ENCODE results near the gene SNAPC2.
A peak's percentile ranks its signal among the peaks of the same experiment; 100 is the strongest.
"Not testable (repeated sequence)": the region's sequence is repeated elsewhere in the genome, so short reads cannot be mapped to it uniquely, and the experiment has no call there.

The SNAPC2 gene

DNA sequence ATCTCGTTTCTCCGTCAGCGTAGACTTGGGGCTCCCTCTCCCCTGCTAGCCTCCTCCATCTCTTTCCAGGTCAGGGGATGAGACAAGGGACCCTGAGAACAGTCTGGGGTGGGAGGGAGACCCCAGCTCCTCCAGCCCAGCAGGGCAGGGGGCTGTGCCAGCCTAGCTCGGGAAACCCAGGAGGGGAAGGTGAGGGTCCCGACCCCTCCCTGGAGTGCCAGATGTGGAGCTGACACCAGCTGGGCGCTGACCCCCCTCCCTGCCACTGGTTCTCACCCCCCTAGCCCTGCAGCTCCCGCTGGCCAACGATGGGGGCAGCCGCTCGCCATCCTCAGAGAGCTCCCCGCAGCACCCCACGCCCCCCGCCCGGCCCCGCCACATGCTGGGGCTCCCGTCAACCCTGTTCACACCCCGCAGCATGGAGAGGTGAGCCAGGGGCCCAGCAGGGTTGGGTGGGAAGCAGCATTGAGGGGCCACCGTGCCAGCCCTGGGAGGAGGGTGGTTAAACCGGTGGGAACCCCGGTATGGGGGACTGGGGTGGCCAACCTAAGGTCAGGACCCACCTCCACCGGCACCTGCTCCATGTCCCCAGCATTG is 10.6 kb upstream of the SNAPC2 start:
- no peak for DNase-seq (ENCODE audit: low spot score)

- no peak for DNase-seq (ENCODE audit: low spot score)
Observed at GRCh38 chr19:7910321-7911161, 9.6 kb upstream of the SNAPC2 start.

DNA sequence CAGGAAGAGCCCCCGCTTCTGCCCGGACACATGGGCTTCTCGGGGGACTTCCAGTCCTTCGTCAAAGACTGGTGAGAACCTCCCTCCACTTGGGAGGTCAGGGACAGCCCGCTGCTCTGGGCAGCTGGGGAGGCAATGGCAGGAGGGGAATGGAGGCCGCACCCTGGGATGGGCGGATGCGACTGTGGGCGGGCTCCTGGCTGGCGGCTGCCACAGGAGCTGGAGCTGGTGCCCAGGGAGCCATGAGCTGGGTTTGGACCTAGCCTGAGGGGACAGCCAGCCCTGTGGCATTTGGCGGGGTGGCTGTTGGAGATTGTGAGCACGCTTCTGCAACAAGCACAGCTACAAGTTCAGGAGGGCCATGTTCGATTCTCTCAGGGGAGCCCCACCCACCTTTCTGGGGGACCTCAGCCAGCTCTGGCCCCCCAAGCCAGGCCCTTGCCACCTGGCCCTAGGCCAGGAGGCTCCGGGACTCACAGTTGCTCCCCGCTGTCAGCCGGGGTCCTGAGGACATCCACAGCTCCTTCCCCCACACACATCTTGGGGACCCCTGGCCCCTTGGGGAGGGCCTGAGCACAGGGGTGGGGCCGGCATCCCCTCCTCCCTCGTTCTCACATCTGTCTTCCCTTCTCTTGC is 8.5 kb upstream of the SNAPC2 start:
- no peak for DNase-seq (ENCODE audit: low spot score)

DNA sequence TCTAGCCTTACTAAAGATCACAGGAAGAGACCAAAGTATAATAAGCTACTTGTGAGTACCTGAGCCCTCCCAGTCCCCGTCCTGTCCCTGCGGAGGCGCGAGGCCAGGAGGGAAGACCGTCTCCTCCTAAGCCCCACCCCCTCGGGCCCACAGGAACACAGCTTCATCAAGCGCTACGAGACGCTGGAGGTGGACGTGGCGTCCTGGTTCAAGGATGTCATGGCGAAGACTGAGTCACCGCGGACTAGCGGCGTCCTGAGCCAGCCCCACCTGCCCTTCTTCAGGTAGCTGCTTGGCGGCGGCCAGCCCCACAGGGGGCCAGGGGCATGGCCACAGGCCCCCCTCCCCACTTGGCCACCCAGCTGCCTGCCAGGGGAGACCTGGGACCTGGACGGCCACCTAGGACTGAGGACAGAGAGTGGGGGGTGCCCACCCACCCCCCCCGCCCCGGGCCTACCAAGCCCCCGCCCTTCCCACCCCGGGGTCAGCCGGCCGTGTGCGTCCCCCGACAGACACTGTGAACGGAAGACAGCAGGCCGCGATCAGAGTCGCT is 7.9 kb upstream of the SNAPC2 start:
- no peak for DNase-seq (ENCODE audit: low spot score)

- no peak for DNase-seq (ENCODE audit: low spot score)
Observed at GRCh38 chr19:7912697-7913564, 7.2 kb upstream of the SNAPC2 start.

DNA sequence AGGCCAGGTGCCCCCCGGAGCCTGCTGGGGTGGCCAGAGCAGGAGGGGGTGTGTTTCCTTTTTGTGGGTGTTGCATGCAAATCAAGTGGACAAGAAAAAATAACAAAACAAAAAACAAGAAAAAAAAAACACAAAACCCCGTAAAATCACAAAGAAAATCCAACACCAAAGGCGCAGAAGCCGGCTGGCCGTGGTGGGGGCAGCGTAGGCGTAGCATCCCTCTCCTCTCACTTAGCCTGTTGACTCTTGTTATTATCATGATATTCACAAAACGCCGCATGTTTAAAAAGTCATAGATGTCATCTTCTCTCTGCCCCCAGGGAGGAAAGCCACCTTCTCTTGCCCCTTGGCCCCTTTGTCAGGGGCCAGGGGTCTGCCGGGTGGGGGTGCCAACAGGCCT is 6.5 kb upstream of the SNAPC2 start:
- no peak for DNase-seq (ENCODE audit: low spot score)

- DNase-seq (ENCODE audit: low spot score): no peak
Observed at GRCh38 chr19:7914099-7914498, 6.0 kb upstream of the SNAPC2 start.

DNA sequence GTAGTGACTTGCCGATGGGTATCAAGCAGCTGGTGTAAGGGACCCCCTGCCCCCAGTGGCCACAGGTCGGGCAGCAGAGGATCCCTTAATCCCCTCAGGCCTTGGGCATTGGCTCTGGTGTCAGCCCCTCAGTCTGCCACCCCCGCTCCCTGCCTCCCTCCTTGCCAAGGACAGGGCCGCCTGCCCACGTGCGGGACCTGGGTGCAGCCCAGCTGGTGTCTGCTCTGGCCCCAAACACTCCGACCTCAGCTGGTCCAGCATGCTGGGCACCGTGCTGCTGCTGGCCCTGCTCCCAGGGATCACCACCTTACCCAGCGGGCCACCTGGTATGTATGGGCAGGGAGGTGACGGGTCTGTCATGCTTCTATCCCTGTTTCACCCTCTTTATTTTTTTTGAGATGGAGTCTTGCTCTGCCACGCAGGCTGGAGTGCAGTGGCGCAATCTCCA is 5.5 kb upstream of the SNAPC2 start, which contains the start of gene TGFBR3L:
TGFBR3L (plus strand) TSS at position 233 of the 448 bp plus-strand sequence.
- DNase-seq (ENCODE audit: low spot score): no peak

GRCh38 chr19:7915250-7916102 is 4.7 kb upstream of the SNAPC2 start:
- no peak for DNase-seq (ENCODE audit: low spot score)

DNA sequence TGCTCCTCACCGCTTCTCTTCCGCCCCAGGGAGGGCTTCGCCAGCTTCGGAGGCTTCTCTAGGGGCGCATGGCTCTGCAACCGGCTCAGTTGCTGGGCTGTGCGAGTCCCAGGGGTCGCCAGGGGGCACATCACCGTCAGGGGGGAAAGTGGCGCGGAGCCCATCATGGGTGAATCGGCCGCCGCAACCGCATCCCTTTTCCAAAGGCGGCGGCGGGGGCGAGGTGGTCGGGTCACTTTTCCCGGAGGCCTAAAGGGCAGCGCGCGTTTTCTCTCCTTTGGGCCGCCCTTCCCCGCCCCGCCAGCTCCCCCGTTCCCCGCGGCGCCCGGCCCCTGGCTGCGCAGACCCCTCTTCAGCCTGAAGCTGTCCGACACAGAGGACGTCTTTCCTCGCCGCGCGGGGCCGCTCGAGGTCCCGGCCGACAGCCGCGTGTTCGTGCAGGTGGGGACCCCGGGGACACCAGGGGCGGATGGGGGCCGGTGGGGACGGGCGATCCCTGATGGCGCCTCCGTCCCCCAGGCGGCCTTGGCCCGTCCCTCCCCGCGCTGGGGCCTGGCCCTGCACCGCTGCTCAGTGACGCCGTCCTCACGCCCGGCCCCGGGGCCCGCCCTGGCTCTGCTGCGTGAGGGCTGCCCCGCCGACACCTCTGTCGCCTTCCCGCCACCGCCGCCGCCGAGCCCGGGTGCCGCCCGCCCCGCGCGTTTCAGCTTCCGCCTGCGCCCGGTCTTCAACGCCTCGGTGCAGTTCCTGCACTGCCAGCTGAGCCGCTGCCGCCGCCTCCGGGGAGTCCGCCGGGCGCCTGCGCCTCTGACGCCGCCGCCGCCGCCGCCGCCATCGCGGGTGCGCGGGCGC is 3.8 kb upstream of the SNAPC2 start:
- DNase-seq (ENCODE audit: low spot score): peak; percentile 48

GRCh38 chr19:7916955-7917266 is 3.2 kb upstream of the SNAPC2 start:
- no peak for DNase-seq (ENCODE audit: low spot score)

- peak; percentile 56 for DNase-seq (ENCODE audit: low spot score)
Observed at GRCh38 chr19:7917267-7918061, 2.7 kb upstream of the SNAPC2 start.

- not testable (repeated sequence) for DNase-seq (ENCODE audit: low spot score)
Observed at GRCh38 chr19:7918062-7918614, 2.0 kb upstream of the SNAPC2 start.

- no peak for DNase-seq (ENCODE audit: low spot score)
Observed at GRCh38 chr19:7918615-7919421, 1.3 kb upstream of the SNAPC2 start.

- DNase-seq (ENCODE audit: low spot score): peak; percentile 93
Observed at GRCh38 chr19:7920519-7921301, 572 bp downstream of the SNAPC2 start.

DNA sequence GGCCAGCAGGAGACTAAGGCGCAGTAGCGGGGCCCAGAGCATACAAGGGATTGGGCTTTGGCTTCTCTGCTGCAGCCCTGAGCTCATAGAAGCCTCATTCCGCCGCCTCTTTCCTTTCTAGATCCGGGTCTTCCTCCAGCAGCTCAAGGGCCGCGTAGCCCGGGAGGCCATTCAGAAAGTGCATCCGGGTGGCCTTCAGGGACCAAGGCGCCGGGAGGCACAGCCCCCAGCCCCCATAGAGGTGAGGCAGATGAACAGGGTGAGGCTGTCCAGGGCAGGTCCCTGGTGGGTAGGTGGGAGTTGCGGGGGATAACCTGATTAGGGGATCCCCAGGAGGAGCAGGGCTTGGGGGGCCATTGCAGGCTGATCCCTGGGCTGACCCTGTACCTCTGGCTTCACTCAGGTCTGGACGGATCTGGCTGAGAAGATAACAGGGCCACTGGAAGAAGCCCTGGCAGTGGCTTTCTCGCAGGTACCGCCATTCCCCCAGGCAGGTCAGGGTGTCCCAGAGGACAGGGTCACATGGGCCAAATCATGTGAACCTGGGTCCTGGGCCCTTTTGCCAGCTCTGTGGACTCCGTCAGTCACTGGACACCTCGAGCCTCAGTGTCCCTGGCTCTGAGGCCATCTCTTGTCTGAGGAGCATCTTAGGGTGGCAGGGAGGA is 1.3 kb downstream of the SNAPC2 start:
- no peak for DNase-seq (ENCODE audit: low spot score)
